Measurements from ENCODE around the gene NRIP1.

DNA sequence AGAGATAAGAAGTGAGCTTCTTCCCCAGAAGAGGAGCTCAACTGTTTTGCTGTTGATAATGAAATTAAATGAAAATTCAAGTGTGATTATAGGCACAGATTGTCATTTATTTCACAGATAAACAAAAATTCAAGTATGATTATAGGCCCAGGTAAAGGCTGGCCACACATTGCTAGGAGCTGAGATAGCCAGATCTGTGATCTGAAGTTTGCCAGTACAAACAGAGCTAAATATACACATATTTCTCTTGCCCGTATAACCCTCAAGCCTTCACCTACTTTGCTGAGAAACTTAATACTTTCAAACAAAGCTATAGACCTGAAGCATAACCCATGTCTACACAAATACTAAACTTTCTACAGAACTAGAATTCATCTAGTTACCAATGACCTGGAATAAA is 31.3 kb upstream of the NRIP1 start:
- TF ChIP-seq, protein P1, sequence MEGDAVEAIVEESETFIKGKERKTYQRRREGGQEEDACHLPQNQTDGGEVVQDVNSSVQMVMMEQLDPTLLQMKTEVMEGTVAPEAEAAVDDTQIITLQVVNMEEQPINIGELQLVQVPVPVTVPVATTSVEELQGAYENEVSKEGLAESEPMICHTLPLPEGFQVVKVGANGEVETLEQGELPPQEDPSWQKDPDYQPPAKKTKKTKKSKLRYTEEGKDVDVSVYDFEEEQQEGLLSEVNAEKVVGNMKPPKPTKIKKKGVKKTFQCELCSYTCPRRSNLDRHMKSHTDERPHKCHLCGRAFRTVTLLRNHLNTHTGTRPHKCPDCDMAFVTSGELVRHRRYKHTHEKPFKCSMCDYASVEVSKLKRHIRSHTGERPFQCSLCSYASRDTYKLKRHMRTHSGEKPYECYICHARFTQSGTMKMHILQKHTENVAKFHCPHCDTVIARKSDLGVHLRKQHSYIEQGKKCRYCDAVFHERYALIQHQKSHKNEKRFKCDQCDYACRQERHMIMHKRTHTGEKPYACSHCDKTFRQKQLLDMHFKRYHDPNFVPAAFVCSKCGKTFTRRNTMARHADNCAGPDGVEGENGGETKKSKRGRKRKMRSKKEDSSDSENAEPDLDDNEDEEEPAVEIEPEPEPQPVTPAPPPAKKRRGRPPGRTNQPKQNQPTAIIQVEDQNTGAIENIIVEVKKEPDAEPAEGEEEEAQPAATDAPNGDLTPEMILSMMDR (IDR thresholded peaks at IDR 0.05) = no peak
- TF ChIP-seq POLR2A (IDR thresholded peaks at IDR 0.05) = no peak
